ENCODE data around the gene CNGA1.
A peak's percentile ranks its signal among the peaks of the same experiment; 100 is the strongest.
"Not testable (repeated sequence)": the region's sequence is repeated elsewhere in the genome, so short reads cannot be mapped to it uniquely, and the experiment has no call there.

Gene CNGA1

GRCh38 chr4:48005781-48006180 lies 10.7 kb downstream of the CNGA1 start:
- TF ChIP-seq ZNF16 (tag by site-specific recombination; IDR thresholded peaks at IDR 0.05; ENCODE audit: low read depth) (no peak), SETDB1 (IDR thresholded peaks at IDR 0.05; ENCODE audit: insufficient read length, low read length) (peak; percentile 95), TRIM28 (IDR thresholded peaks at IDR 0.05; ENCODE audit: borderline replicate concordance, low read length) (no peak)
- ChIA-PET CTCF (interaction anchor here (0.6 to 0.8 kb wide), 2 partner anchors 78 to 556 kb away, joined by 4 read pairs; no protein-coding TSS in a partner anchor), POLR2A (no interaction called here)
- H3K4me1 ChIP-seq (ENCODE audit: control insufficient read depth, insufficient read depth, low read length): no peaks in the 10 kb centered on the region
- H3K9me3 ChIP-seq (ENCODE audit: control insufficient read depth, insufficient read depth, low read depth, low read length): no peaks in the 10 kb centered on the region; the same call in 1 of the 2 replicates
- H3K4me3 ChIP-seq (ENCODE audit: low read depth, low read length): no peak overlapping the region
- H3K27ac ChIP-seq (ENCODE audit: extremely low read depth, low read depth, low read length): no peak overlapping the region
- no peaks in the 10 kb centered on the region for H3K36me3 ChIP-seq (ENCODE audit: control insufficient read depth in 2 of 2, insufficient read depth in 1 of 2, low read length in 2 of 2)

GRCh38 chr4:48003568-48003967 lies 12.9 kb downstream of the CNGA1 start:
- not testable (repeated sequence) for H3K9me3 ChIP-seq (ENCODE audit: control insufficient read depth, insufficient read depth, low read depth, low read length); H3K4me3 ChIP-seq (ENCODE audit: low read depth, low read length); H3K36me3 ChIP-seq (ENCODE audit: control insufficient read depth in 2 of 2, insufficient read depth in 1 of 2, low read length in 2 of 2); H3K27ac ChIP-seq (ENCODE audit: extremely low read depth, low read depth, low read length); H3K4me1 ChIP-seq (ENCODE audit: control insufficient read depth, insufficient read depth, low read length)
- ChIA-PET POLR2A (interaction anchor here (0.9 kb wide), 1 partner anchor 338 kb away, joined by 4 read pairs; the partner anchor contains the start of gene SLAIN2), CTCF (interaction anchor here (0.6 to 4.3 kb wide), 6 partner anchors 12 to 138 kb away, joined by 3 to 36 read pairs (median 3); no protein-coding TSS in a partner anchor)
- TF ChIP-seq ZNF654 (tag by site-specific recombination; IDR thresholded peaks at IDR 0.05; ENCODE audit: low read depth): peak; percentile 42

GRCh38 chr4:48002267-48002666 lies 14.2 kb downstream of the CNGA1 start:
- no peaks in the 10 kb centered on the region for H3K9me3 ChIP-seq (ENCODE audit: control insufficient read depth, insufficient read depth, low read depth, low read length)
- TF ChIP-seq ZSCAN4 (tag by site-specific recombination; IDR thresholded peaks at IDR 0.05) (no peak), ZNF843 (tag by site-specific recombination; IDR thresholded peaks at IDR 0.05) (no peak), ZNF302 (tag by site-specific recombination; IDR thresholded peaks at IDR 0.05; ENCODE audit: low read depth) (no peak), ZNF76 (tag by site-specific recombination; IDR thresholded peaks at IDR 0.05; ENCODE audit: borderline replicate concordance, low read depth) (no peak), ZNF624 (tag by site-specific recombination; IDR thresholded peaks at IDR 0.05) (no peak), ZNF670 (tag by site-specific recombination; IDR thresholded peaks at IDR 0.05; ENCODE audit: low read depth) (no peak), ZSCAN16 (tag by site-specific recombination; IDR thresholded peaks at IDR 0.05) (no peak), ZNF747 (tag by site-specific recombination; IDR thresholded peaks at IDR 0.05) (no peak), ZNF692 (tag by site-specific recombination; IDR thresholded peaks at IDR 0.05) (no peak), REST (tag by site-specific recombination; IDR thresholded peaks at IDR 0.05) (no peak), ZBTB10 (tag by site-specific recombination; IDR thresholded peaks at IDR 0.05) (no peak), ZSCAN23 (tag by site-specific recombination; IDR thresholded peaks at IDR 0.05) (no peak)
- H3K4me1 ChIP-seq (ENCODE audit: control insufficient read depth, insufficient read depth, low read length): no peaks in the 10 kb centered on the region
- ChIA-PET POLR2A (no interaction called here), CTCF (interaction anchor here (0.7 to 4.3 kb wide), 6 partner anchors 9 to 122 kb away, joined by 3 to 36 read pairs (median 4); partner anchors contain the start of gene CNGA1)
- no peaks in the 10 kb centered on the region for H3K36me3 ChIP-seq (ENCODE audit: control insufficient read depth in 2 of 2, insufficient read depth in 1 of 2, low read length in 2 of 2)
- H3K4me3 ChIP-seq (ENCODE audit: low read depth, low read length): no peak overlapping the region
- H3K27ac ChIP-seq (ENCODE audit: extremely low read depth, low read depth, low read length): no peak overlapping the region

All from HEK293 (cell line).